Measurements from ENCODE around the gene NFATC2. TPM values are rescaled to one million over a fixed set of nuclear protein-coding genes. Genes with fewer than 3 reads are reported as not detected.

Gene NFATC2
- total RNA-seq, 2 experiments from 2014 or later: 58.9 to 62.3 TPM

- H3K27me3 Mint-ChIP-seq: no peaks in the 10 kb centered on the region
- no peak for ATAC-seq (ENCODE audit: low read depth)
- no peaks in the 10 kb centered on the region for H3K9me3 Mint-ChIP-seq
- no peak overlapping the region for H3K27ac Mint-ChIP-seq
- H3K4me1 Mint-ChIP-seq: peaks cover 22% of the 10 kb centered on the region
- DNase-seq: no peak
- H3K36me3 Mint-ChIP-seq: peaks cover 3% of the 10 kb centered on the region
- POLR2A ChIA-PET: no interaction called here
- H3K4me3 Mint-ChIP-seq: no peak overlapping the region
Measured at GRCh38 chr20:51378171-51378928, 164.2 kb downstream of the NFATC2 start.

GRCh38 chr20:51377132-51377531, 165.4 kb downstream of the NFATC2 start:
- Mint-ChIP-seq H3K36me3 (peaks cover 3% of the 10 kb centered on the region), H3K9me3 (no peaks in the 10 kb centered on the region), H3K27ac (no peak overlapping the region), H3K4me3 (no peak overlapping the region), H3K4me1 (peaks cover 24% of the 10 kb centered on the region), H3K27me3 (no peaks in the 10 kb centered on the region)
- POLR2A ChIA-PET: interaction anchor here (0.6 kb wide), 1 partner anchor 49 kb away, joined by 5 read pairs; no protein-coding TSS in a partner anchor
- ATAC-seq (ENCODE audit: low read depth) (no peak), DNase-seq (no peak)

- H3K27ac Mint-ChIP-seq: no peak overlapping the region
- POLR2A ChIA-PET: no interaction called here
- H3K27me3 Mint-ChIP-seq: no peaks in the 10 kb centered on the region
- H3K36me3 Mint-ChIP-seq: peaks cover 3% of the 10 kb centered on the region
- ATAC-seq (ENCODE audit: low read depth): no peak
- H3K4me1 Mint-ChIP-seq: peaks cover 23% of the 10 kb centered on the region
- H3K9me3 Mint-ChIP-seq: no peaks in the 10 kb centered on the region
- no peak for DNase-seq
- no peak overlapping the region for H3K4me3 Mint-ChIP-seq
Measured at GRCh38 chr20:51376111-51376510, 166.4 kb downstream of the NFATC2 start.

- peaks cover 1% of the 10 kb centered on the region for H3K36me3 Mint-ChIP-seq
- H3K4me1 Mint-ChIP-seq: peaks cover 22% of the 10 kb centered on the region
- H3K4me3 Mint-ChIP-seq: no peak overlapping the region
- H3K27ac Mint-ChIP-seq: no peak overlapping the region
- no peaks in the 10 kb centered on the region for H3K9me3 Mint-ChIP-seq
- DNase-seq: no peak
- no peak for ATAC-seq (ENCODE audit: low read depth)
- POLR2A ChIA-PET: interaction anchor here (0.6 kb wide), 1 partner anchor 82 kb away, joined by 3 read pairs; no protein-coding TSS in a partner anchor
- no peaks in the 10 kb centered on the region for H3K27me3 Mint-ChIP-seq
Measured at GRCh38 chr20:51375561-51375960, 167.0 kb downstream of the NFATC2 start.

- Mint-ChIP-seq H3K4me1 (peaks cover 22% of the 10 kb centered on the region), H3K4me3 (no peak overlapping the region), H3K9me3 (no peaks in the 10 kb centered on the region), H3K27ac (peak overlapping the region; percentile 11), H3K36me3 (peaks cover 1% of the 10 kb centered on the region), H3K27me3 (no peaks in the 10 kb centered on the region)
- DNase-seq: no peak
- POLR2A ChIA-PET: no interaction called here
- ATAC-seq (ENCODE audit: low read depth): no peak
Measured at GRCh38 chr20:51374961-51375360, 167.6 kb downstream of the NFATC2 start.

- Mint-ChIP-seq H3K4me1 (peaks cover 22% of the 10 kb centered on the region), H3K27ac (no peak overlapping the region), H3K36me3 (peaks cover 1% of the 10 kb centered on the region), H3K9me3 (no peaks in the 10 kb centered on the region), H3K27me3 (no peaks in the 10 kb centered on the region), H3K4me3 (no peak overlapping the region)
- DNase-seq (no peak), ATAC-seq (ENCODE audit: low read depth) (no peak)
- POLR2A ChIA-PET: no interaction called here
Measured at GRCh38 chr20:51374456-51374830, 168.1 kb downstream of the NFATC2 start.

GRCh38 chr20:51373713-51374455, 168.6 kb downstream of the NFATC2 start:
- Mint-ChIP-seq H3K4me1 (peaks cover 26% of the 10 kb centered on the region), H3K27me3 (no peaks in the 10 kb centered on the region), H3K9me3 (no peaks in the 10 kb centered on the region), H3K36me3 (peaks cover 1% of the 10 kb centered on the region), H3K27ac (no peak overlapping the region), H3K4me3 (no peak overlapping the region)
- ATAC-seq (ENCODE audit: low read depth) (no peak), DNase-seq (no peak)
- POLR2A ChIA-PET: no interaction called here

GRCh38 chr20:51372966-51373365, 169.6 kb downstream of the NFATC2 start:
- H3K9me3 Mint-ChIP-seq: no peaks in the 10 kb centered on the region
- no peak overlapping the region for H3K27ac Mint-ChIP-seq
- ATAC-seq (ENCODE audit: low read depth) (no peak), DNase-seq (no peak)
- no peak overlapping the region for H3K4me3 Mint-ChIP-seq
- POLR2A ChIA-PET: interaction anchor here (1.0 kb wide), 1 partner anchor 247 kb away, joined by 6 read pairs; no protein-coding TSS in a partner anchor
- peaks cover 25% of the 10 kb centered on the region for H3K4me1 Mint-ChIP-seq
- H3K27me3 Mint-ChIP-seq: no peaks in the 10 kb centered on the region
- no peaks in the 10 kb centered on the region for H3K36me3 Mint-ChIP-seq

- peak; percentile 76 for ATAC-seq (ENCODE audit: low read depth)
- H3K4me1 Mint-ChIP-seq: peaks cover 24% of the 10 kb centered on the region
- POLR2A ChIA-PET: interaction anchor here (1.0 kb wide), 1 partner anchor 248 kb away, joined by 6 read pairs; no protein-coding TSS in a partner anchor
- H3K27ac Mint-ChIP-seq: no peak overlapping the region
- no peak overlapping the region for H3K4me3 Mint-ChIP-seq
- H3K9me3 Mint-ChIP-seq: no peaks in the 10 kb centered on the region
- peak; percentile 63 for DNase-seq
- H3K36me3 Mint-ChIP-seq: no peaks in the 10 kb centered on the region
- no peaks in the 10 kb centered on the region for H3K27me3 Mint-ChIP-seq
Measured at GRCh38 chr20:51372176-51372803, 170.2 kb downstream of the NFATC2 start.

GRCh38 chr20:51371720-51372119, 170.8 kb downstream of the NFATC2 start:
- Mint-ChIP-seq H3K27ac (no peak overlapping the region), H3K4me3 (no peak overlapping the region), H3K9me3 (no peaks in the 10 kb centered on the region), H3K36me3 (no peaks in the 10 kb centered on the region), H3K4me1 (peaks cover 22% of the 10 kb centered on the region), H3K27me3 (no peaks in the 10 kb centered on the region)
- POLR2A ChIA-PET: no interaction called here
- DNase-seq (no peak), ATAC-seq (ENCODE audit: low read depth) (no peak)

- POLR2A ChIA-PET: no interaction called here
- no peak overlapping the region for H3K4me3 Mint-ChIP-seq
- H3K4me1 Mint-ChIP-seq: peaks cover 10% of the 10 kb centered on the region
- no peaks in the 10 kb centered on the region for H3K36me3 Mint-ChIP-seq
- peaks cover 2% of the 10 kb centered on the region for H3K9me3 Mint-ChIP-seq
- no peak overlapping the region for H3K27ac Mint-ChIP-seq
- no peak for ATAC-seq (ENCODE audit: low read depth)
- H3K27me3 Mint-ChIP-seq: no peaks in the 10 kb centered on the region
- DNase-seq: no peak
Measured at GRCh38 chr20:51369503-51369902, 173.0 kb downstream of the NFATC2 start.

GRCh38 chr20:51368461-51369211, 173.9 kb downstream of the NFATC2 start:
- Mint-ChIP-seq H3K9me3 (peaks cover 4% of the 10 kb centered on the region), H3K4me3 (no peak overlapping the region), H3K4me1 (peaks cover 10% of the 10 kb centered on the region), H3K36me3 (peaks cover 5% of the 10 kb centered on the region), H3K27ac (no peak overlapping the region), H3K27me3 (no peaks in the 10 kb centered on the region)
- ATAC-seq (ENCODE audit: low read depth) (no peak), DNase-seq (no peak)
- POLR2A ChIA-PET: no interaction called here

Measured in activated naive CD8-positive, alpha-beta T cell treated with anti-CD3 and anti-CD28 coated beads, Interleukin-2, amount 10 ng/mL, durations not matched to agents 7 days and 5 days (primary cell).